ENCODE data around the gene CEP192.
A peak's percentile ranks its signal among the peaks of the same experiment; 100 is the strongest.
"Not testable (repeated sequence)": the region's sequence is repeated elsewhere in the genome, so short reads cannot be mapped to it uniquely, and the experiment has no call there.

Gene CEP192

GRCh38 chr18:13028869-13029268 lies 37.7 kb downstream of the CEP192 start:
- no peak for DNase-seq (ENCODE audit: low spot score)

- DNase-seq (ENCODE audit: low spot score), result no peak
These were observed 41.0 kb downstream of the CEP192 start for GRCh38 chr18:13032173-13032572.

- DNase-seq (ENCODE audit: low spot score), result no peak
These were observed 44.2 kb downstream of the CEP192 start for GRCh38 chr18:13035249-13035914.

GRCh38 chr18:13036622-13037320 lies 45.6 kb downstream of the CEP192 start:
- DNase-seq (ENCODE audit: low spot score), result no peak

GRCh38 chr18:13039806-13040205 lies 48.6 kb downstream of the CEP192 start:
- DNase-seq (ENCODE audit: low spot score), result no peak

GRCh38 chr18:13043066-13043465 lies 51.9 kb downstream of the CEP192 start:
- no peak for DNase-seq (ENCODE audit: low spot score)

- no peak for DNase-seq (ENCODE audit: low spot score)
These were observed 57.0 kb downstream of the CEP192 start for GRCh38 chr18:13048061-13048595.

- DNase-seq (ENCODE audit: low spot score), result no peak
These were observed 60.0 kb downstream of the CEP192 start for GRCh38 chr18:13051159-13051558.

- DNase-seq (ENCODE audit: low spot score), result no peak
These were observed 60.8 kb downstream of the CEP192 start for GRCh38 chr18:13051950-13052349.

- DNase-seq (ENCODE audit: low spot score), result no peak
These were observed 63.2 kb downstream of the CEP192 start for GRCh38 chr18:13054336-13054735.

- DNase-seq (ENCODE audit: low spot score), result no peak
These were observed 70.5 kb downstream of the CEP192 start for GRCh38 chr18:13061630-13062189.

GRCh38 chr18:13067124-13067523 lies 76.0 kb downstream of the CEP192 start:
- DNase-seq (ENCODE audit: low spot score), result no peak

- no peak for DNase-seq (ENCODE audit: low spot score)
These were observed 76.8 kb downstream of the CEP192 start for GRCh38 chr18:13067966-13068365.

- DNase-seq (ENCODE audit: low spot score), result peak; percentile 37
These were observed 79.3 kb downstream of the CEP192 start for GRCh38 chr18:13070460-13070859.

- DNase-seq (ENCODE audit: low spot score), result no peak
These were observed 85.7 kb downstream of the CEP192 start for GRCh38 chr18:13076886-13077285.

GRCh38 chr18:13077473-13077872 lies 86.3 kb downstream of the CEP192 start:
- no peak for DNase-seq (ENCODE audit: low spot score)

GRCh38 chr18:13078065-13078464 lies 86.9 kb downstream of the CEP192 start:
- DNase-seq (ENCODE audit: low spot score), result not testable (repeated sequence)

GRCh38 chr18:13086906-13087305 lies 95.7 kb downstream of the CEP192 start:
- DNase-seq (ENCODE audit: low spot score), result no peak

- no peak for DNase-seq (ENCODE audit: low spot score)
These were observed 104.3 kb downstream of the CEP192 start for GRCh38 chr18:13095466-13095865.

GRCh38 chr18:13096232-13096631 lies 105.1 kb downstream of the CEP192 start:
- DNase-seq (ENCODE audit: low spot score), result no peak

GRCh38 chr18:13096719-13097118 lies 105.6 kb downstream of the CEP192 start:
- no peak for DNase-seq (ENCODE audit: low spot score)

GRCh38 chr18:13098104-13098503 lies 106.9 kb downstream of the CEP192 start:
- DNase-seq (ENCODE audit: low spot score), result not testable (repeated sequence)

GRCh38 chr18:13099113-13099512 lies 108.0 kb downstream of the CEP192 start:
- no peak for DNase-seq (ENCODE audit: low spot score)

All from HuH-7.5 (cell line).